ENCODE data around the gene DDX39A. TPM values are rescaled to one million over a fixed set of nuclear protein-coding genes. Genes with fewer than 3 reads are reported as not detected.

Gene DDX39A
- 207 and 236 TPM in 2 replicates for total RNA-seq

GRCh38 chr19:14419106-14419813 lies at the start of gene DDX39A:
Gene DDX39A (minus strand): TSS chr19:14419341. CDS start chr19:14413220, 6,121 bp downstream.

DNA sequence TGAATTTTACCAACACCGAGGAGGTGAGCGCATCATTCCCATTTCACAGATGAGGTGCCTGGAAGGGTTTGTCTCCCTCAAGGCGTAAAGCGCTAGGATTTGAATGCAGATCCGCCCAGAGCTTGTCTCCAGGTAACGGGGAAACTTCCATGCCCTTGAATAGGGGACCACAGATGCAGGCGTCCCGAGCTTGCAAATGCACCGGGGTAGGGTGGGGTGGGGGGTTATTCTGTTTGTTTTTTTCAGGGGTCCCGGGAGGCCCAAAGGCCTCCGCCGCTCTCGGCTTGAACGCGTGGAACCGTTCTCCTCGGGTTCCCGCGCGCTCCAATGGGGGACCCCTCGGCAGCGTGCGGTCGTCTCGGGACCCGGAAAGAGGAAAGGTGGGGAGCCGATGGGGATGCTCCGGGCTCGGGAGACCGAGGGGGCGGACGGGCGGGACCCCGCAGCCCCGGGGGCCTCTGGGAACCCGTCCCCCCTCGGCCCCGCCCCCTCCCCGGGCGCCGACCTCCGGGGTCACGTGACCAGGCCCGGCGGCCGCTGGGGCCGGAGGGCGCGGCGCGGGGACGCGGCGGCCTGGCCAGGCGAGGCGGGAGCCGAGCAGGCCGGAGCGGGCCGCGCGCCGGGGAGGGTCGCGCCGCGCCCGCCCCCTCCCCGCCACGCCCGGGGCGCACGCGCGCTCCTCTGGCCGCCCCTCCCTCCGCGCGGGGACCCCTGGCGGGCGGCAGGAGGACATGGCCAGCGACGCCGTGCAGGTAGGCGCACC lies 13.8 kb upstream of the DDX39A start, which contains the start of gene PKN1:
TSS of gene PKN1 (plus strand) at position 516 of the 763 bp plus-strand sequence. CDS start at position 732, 216 bp downstream.

Other genes with a start within 250 kb of the DDX39A start
- gene ADGRL1, start 213.2 kb downstream of the DDX39A start, total RNA-seq: 0.73 and 3.2 TPM in 2 replicates
- 15.0 and 20.1 TPM in 2 replicates for gene ADGRE5, start 37.9 kb downstream of the DDX39A start, total RNA-seq
- gene PKN1, start 14.0 kb upstream of the DDX39A start, total RNA-seq: 231 and 235 TPM in 2 replicates
- 0.53 and 3.4 TPM in 2 replicates for gene PTGER1, start 56.0 kb upstream of the DDX39A start, total RNA-seq
- 137 and 144 TPM in 2 replicates for gene GIPC1, start 76.8 kb upstream of the DDX39A start, total RNA-seq
- 72.9 and 73.2 TPM in 2 replicates for gene DNAJB1, start 99.1 kb upstream of the DDX39A start, total RNA-seq
- 51.2 and 56.9 TPM in 2 replicates for gene TECR, start 110.3 kb upstream of the DDX39A start, total RNA-seq
- gene NDUFB7, start 152.7 kb upstream of the DDX39A start, total RNA-seq: 429 and 481 TPM in 2 replicates
- not detected in 2 replicates for gene CLEC17A, start 163.7 kb upstream of the DDX39A start, total RNA-seq